HG03064 (cell line): Measurements from ENCODE around the gene THSD4.
"Not testable (repeated sequence)": the region's sequence is repeated elsewhere in the genome, so short reads cannot be mapped to it uniquely, and the experiment has no call there.

Source experiments
- ATAC-seq: cut with Tn5 transposase; IDR thresholded peaks from one replicate; pipeline ENCODE4 v1.9.1; 2021; ENCODE audit warnings: low read depth; ENCODE audit not compliant: unreplicated experiment

Gene THSD4

DNA sequence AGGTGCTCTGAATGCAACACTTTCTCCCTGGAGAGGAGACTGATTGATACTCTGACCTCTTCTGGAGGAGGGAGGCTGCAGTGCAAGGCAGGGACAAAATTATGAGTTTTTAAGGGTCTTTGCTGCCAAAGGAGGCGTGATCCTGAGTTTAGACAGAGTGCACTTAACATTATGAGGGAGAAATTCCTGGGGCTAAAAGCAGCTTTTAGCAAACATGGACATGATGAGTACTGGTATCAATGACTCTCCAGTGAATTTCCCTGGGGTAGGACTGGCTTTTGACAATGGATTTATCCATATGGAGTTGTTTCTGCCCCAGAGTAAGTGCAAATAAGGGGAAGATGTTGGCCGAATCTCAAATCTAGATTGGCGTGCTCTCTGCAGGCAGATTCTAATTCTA lies 133.1 kb downstream of the THSD4 start:
- ATAC-seq = no peak

- ATAC-seq = no peak
These were observed 134.7 kb downstream of the THSD4 start for GRCh38 chr15:71249986-71250385.

DNA sequence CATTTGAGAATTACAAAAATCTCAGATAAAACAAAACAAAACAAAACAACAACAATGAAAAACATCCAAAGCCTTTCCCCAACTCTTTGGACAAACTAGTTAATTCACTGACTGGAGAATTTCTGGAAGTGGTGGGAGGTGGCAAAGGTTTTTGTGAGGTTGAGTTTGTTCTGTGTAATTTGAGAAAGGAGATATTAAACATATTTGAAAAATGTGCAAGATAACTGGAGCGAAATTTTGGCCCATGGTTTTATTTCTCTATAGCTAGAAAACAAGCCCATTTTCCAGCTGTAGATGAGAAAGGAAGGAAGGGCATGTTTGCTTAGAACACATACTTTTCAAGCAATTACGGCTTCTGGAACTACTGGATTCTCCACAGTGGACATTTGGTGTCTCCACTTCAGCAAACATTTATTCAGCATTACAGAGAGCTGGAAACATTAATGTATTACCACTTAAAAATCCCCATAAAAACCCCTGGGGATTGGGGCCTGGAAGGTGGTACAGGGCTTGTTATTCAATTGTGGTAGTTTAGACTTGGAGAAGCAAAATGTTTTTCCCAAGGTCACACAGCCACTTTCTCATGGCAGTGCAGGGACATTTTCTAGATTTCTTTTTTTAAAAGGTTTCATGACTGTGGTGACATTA lies 135.8 kb downstream of the THSD4 start:
- no peak for ATAC-seq

- ATAC-seq = no peak
These were observed 136.3 kb downstream of the THSD4 start for GRCh38 chr15:71251584-71252043.

DNA sequence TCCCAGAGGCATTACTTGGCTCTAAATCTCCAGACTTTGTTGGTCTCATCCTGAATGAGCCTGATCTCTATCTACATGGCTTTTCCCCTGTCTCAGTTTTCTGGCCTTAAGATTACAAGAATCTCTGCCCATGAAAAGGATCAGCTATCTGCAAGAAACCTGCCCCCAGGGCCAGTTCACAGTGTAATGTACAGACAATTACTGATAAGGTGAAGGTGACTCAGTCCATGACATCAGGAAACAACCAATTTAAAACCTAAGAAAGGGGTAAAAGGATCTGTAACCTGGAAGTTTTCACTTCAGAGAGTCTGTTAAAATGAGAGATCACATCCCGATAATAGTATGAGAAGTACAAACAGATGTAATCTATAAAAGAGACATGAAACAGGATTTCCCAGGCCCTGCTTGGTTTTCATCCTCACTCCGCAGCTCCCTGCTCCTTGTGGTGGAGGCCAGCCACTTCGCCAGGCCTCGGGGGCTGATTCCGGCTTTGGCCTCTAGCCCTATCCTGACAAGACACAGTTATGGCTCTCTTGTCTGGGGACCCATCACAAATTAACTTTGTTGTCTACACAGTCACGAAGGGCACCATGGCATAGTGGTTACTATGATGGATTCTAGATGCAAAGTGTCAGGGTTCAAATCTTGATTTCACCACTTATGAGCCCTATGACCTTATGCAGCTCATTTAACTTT lies 136.9 kb downstream of the THSD4 start:
- no peak for ATAC-seq

DNA sequence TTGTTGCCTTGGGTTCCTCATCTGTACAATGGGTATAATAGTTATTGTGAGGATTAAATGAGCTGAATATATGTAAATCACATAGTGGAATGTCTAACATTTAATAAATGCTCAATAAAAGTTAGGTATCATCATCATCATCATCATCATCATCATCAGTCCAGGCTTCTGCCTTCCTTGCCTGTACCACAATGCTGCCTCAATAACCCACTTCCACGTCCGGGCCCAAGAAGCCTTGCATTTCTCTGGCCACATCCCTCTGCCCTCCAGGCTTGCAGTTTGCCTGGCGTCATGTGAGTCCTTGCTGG lies 137.4 kb downstream of the THSD4 start:
- ATAC-seq = no peak

GRCh38 chr15:71254491-71254890 lies 139.2 kb downstream of the THSD4 start:
- no peak for ATAC-seq

- ATAC-seq = no peak
These were observed 141.8 kb downstream of the THSD4 start for GRCh38 chr15:71256934-71257664.

DNA sequence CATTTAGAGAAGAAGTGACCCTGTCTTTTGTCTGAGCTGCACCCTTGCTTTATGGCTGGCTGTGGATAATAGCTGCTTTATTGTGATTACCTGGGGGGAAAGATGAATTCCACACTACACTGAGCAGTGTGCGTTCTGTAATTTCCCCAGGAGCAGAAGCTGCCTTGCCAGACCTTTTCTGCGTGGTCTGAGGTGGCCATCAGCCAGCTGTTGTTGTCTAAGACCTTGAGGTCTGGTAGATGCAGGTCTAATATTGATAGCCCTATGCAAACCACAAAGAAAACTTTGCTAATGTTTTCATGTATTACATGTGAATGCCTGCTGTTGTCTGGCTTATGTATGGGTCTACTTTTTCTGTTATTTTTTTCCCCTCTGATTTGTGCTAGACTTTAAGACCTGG lies 144.6 kb downstream of the THSD4 start:
- ATAC-seq = no peak

DNA sequence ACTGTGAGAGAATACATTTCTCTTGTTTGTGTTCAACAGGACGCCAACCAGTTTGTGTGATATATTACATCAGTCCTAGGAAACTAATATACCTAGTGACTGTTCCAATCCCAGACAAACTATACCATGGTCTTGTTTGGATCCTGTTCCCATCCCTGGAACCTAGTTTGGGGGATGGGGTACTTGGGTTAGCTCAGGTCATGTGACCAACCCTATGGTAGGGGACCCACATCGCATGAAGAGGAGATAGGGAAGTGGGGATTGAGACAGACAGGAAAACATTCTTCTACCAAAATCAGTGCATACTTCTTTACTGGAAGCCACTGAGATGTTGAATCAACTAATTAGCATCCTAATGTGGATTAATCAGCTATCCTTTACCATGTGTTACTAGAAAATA lies 146.1 kb downstream of the THSD4 start:
- no peak for ATAC-seq

DNA sequence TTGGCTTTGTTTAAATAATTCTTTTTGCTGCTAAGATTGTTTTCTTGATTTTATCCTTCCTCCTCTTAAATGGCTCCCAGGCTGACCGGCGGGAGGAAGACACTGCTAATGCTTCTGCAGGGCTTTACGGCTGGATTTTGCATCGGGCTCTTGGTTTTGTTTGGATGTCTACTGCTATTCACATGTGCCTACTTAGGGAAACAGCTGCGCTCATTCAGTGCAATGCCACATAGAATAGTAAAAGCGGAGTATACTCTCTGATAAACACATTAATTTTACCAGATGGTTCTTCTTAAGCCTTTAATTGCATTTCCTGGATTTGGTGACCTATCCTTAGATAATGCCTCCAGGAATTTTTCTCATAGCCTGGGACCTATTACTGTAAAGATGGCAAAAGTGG lies 146.6 kb downstream of the THSD4 start:
- ATAC-seq = no peak

GRCh38 chr15:71262599-71262998 lies 147.3 kb downstream of the THSD4 start:
- no peak for ATAC-seq

GRCh38 chr15:71265606-71266005 lies 150.3 kb downstream of the THSD4 start:
- not testable (repeated sequence) for ATAC-seq

- ATAC-seq = no peak
These were observed 156.1 kb downstream of the THSD4 start for GRCh38 chr15:71271327-71271726.

DNA sequence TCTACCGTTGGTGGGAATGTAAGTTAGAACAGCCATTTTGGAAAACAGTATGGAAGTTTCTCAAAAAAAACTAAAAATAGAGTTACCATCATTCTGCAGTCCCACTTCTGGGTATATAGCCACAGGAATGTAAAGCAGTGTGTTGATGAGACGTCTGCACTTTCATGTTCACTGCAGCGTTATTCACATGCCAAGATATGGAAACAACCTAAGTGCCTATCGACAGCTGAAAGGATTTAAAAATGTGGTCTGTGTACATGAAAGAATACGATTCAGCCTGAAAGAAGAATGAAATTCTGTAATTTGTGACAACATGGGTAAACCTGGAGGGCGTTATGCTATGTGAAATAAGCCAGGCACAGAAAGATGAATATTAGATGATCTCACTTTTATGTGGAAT lies 157.7 kb downstream of the THSD4 start:
- no peak for ATAC-seq

DNA sequence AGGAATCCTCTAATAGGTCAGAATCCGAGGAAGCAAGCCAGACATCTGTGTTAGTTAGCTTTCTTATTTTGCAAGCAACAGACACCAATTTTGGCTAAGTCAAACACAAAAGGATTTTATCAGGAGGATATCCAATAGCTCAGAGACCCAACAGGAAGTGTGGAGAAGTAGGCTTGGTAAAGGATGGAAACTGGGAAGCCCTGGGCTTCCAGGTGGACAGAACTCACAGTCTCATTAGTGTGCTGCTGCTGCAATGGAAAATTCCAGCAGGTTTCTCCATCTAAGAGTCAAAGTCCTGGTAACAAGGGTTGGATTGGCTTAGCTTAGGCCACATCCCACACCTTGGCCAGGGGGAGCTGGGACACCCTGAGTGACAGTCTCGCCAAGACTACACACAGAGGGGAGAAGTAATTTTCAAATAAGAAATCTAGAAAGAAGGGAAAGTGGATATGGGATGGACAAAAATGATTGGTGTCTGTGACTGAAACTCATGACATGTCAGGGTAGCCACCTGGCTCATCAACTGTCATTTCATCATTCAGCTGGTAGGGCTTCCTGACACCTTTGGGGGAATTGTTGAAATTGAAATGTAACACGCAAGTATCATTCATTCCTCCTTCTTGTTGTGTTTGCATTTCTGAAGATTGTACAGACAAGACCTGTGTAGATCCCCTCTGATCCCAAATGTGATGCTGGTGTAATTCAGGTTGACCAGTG lies 158.6 kb downstream of the THSD4 start:
- ATAC-seq = no peak

DNA sequence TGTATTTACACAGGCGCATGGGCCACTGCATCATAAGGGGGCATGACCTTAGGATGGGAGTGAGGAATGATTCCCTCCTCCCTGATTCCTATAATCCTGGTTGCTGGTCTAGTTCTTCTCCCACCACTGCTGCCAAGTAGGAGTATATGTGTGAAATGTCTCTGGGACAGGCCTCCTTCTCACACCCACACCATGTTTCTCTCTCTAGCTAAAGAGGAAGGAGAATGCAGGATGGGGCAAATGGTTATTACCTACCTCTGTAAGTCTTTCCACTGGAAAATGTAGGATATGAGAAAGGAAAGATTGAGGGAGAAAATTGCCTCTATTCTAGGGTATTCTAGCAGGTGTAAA lies 159.2 kb downstream of the THSD4 start:
- no peak for ATAC-seq

DNA sequence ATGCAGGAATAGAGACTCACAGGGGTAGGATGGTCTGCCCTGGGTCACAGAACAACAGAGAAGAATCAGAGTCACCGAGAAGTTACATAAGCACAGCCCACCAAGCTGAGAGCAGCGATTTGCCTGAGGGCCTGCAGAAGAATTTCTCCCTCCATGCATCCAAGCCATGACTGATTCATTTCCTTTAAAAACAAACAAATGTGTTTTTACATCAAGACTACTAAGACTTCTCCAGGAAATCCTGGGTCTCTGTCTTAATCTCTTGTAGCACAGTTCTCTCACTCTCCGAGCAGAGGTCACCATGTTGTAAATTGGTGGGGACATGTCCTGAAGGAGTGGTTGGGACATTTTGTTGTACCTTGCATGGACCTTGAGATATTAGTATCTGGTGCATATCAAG lies 159.8 kb downstream of the THSD4 start:
- ATAC-seq = no peak

DNA sequence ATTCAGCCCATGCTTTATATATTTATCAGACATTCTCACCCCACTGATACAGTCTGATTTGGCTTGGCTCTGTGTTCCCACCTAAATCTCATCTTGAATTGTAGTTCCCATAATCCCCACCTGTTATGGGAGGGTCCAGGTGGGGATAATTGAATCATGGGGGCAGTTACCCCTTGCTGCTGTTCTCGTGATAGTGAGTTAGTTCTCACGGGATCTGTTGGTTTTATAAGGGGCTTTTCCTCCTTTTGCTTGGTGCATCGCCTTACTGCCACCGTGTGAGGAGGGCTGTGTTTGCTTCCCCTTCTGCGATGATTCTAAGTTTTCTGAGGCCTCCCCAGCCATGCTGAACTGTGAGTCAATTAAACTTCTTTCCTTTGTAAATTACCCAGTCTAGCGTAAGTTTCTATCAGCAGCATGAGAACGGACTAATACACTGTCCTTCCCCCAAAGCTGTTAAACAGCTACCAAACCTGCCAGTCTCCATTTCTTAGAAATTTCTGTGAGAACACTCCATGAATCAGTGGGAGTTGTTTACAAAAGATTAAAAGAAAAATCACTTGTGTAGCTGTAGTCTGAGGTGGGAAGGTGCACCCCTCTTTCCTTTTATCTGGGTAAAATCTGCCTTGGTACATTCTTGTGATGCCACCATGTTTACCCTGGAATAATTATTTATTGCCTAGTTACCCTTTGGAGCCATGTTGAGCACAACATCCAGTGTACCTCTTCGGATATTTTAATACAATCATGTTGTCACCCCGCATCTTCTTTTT lies 160.5 kb downstream of the THSD4 start:
- ATAC-seq = no peak

DNA sequence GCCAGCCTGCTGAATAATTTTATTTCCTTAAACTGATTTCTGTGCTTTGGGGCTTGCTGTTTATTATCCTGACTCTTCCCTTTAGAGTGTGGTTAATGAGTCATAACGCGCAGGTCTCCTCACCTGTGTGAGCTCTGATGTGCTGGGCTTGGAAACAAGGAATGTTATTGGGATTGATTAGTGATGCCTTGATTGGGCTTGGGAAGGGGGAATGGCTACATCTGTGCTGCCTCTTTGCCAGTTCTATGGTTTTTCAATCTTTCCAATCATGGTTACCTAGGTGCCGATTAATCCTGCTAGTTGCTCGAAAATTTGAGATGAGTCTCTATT lies 161.0 kb downstream of the THSD4 start:
- ATAC-seq = no peak
